HCT116 (cell line): Measurements from ENCODE around the gene TNRC6B. TPM values are rescaled to one million over a fixed set of nuclear protein-coding genes. Genes with fewer than 3 reads are reported as not detected.

Experiments
- ATAC-seq: fragments of 200-7000 bp; cut with Tn5 transposase; 2 replicates; pipeline ENCODE4 v1.9.1; 2020; ENCODE audit warnings: mild to moderate bottlenecking, moderate library complexity
- BruUV-seq: library from RNA; stranded (reverse); fragments of 400-500 nt; replicated peaks from 2 replicates; lab custom pipeline; 2021; lab: Mats Ljungman, UMichigan
- CTCF ChIA-PET: fragments of 300-600 bp; sonication (Branson Sonifier 250); formaldehyde crosslinking; loops from one replicate; lab custom pipeline; 2021; ENCODE audit warnings: antibody characterized with exemption; lab: Charles Lee
- POLR2A ChIA-PET: fragments of 300-600, 350-600 bp; sonication (Branson Sonifier 250); formaldehyde crosslinking; loops from one replicate; lab custom pipeline; 2021; ENCODE audit warnings: antibody characterized with exemption; lab: Charles Lee
- RAD21 ChIA-PET, 2 experiments: fragments of 300-600 bp; sonication (Branson Sonifier 250); formaldehyde crosslinking; loops; one replicate each; lab custom pipeline; 2023; ENCODE audit warnings: low total read pairs in 2 of 2; ENCODE audit not compliant: uncharacterized antibody in 2 of 2, unreplicated experiment in 2 of 2, low non-redundant PET in 1 of 2; lab: Charles Lee
- DNase-seq: peaks from one replicate; pipeline ENCODE4 v3.0.0-alpha.2; 2010; ENCODE audit warnings: low read depth, low spot score
- H2AFZ ChIP-seq: fragments of 200-600 bp; shearing (Covaris generic), sonication (generic); 2 replicates; pipeline ENCODE4 v1.6.1; 2017; ENCODE audit warnings: low read depth, mixed run types, mixed read lengths, antibody characterized with exemption, low read length; ENCODE audit not compliant: poor library complexity, severe bottlenecking
- H3K27ac ChIP-seq: 2 replicates; pipeline ENCODE4 v1.5.1; 2012; ENCODE audit warnings: low read depth, low read length
- H3K27me3 ChIP-seq: fragments of 200-600 bp; sonication (generic); 2 replicates; pipeline ENCODE4 v1.6.1; 2016; ENCODE audit warnings: mixed run types, low read length, mixed read lengths; ENCODE audit not compliant: insufficient read depth
- H3K36me3 ChIP-seq, 2 experiments: fragments of 200-500 bp in 1 of 2; fragments of 200-600 bp in 1 of 2; sonication (Bioruptor generic) in 1 of 2; sonication (generic) in 1 of 2; 2 replicates each; pipeline versions ENCODE4 v1.5.1 to v1.6.1; 2014 to 2016; ENCODE audit warnings: low read length in 2 of 2, inconsistent platforms in 1 of 2, mixed read lengths in 1 of 2, mixed run types in 1 of 2; ENCODE audit not compliant: insufficient read depth in 2 of 2, control insufficient read depth in 1 of 2
- H3K4me1 ChIP-seq, 2 experiments: fragments of 200-600 bp in 1 of 2; sonication (generic) in 1 of 2; 2 replicates each; pipeline versions ENCODE4 v1.5.1 to v1.6.1; 2012 to 2017; ENCODE audit warnings: low read length in 2 of 2, inconsistent platforms in 1 of 2, mild to moderate bottlenecking in 1 of 2, mixed read lengths in 1 of 2, mixed run types in 1 of 2, moderate library complexity in 1 of 2; ENCODE audit not compliant: insufficient read depth in 2 of 2, control insufficient read depth in 1 of 2
- H3K4me2 ChIP-seq: fragments of 200-600 bp; sonication (generic); 2 replicates; pipeline ENCODE4 v1.6.1; 2017; ENCODE audit warnings: mixed run types, low read length, mixed read lengths
- H3K4me3 ChIP-seq, 2 experiments: fragments of 200-600 bp in 1 of 2; sonication (generic) in 1 of 2; replicated peaks in 1 of 2; 2 replicates each; pipeline ENCODE4 v1.5.1; 2011 to 2016; ENCODE audit warnings: low read length in 2 of 2, control low read depth in 1 of 2, low read depth in 1 of 2, mild to moderate bottlenecking in 1 of 2, mixed read lengths in 1 of 2, mixed run types in 1 of 2
- H3K79me2 ChIP-seq: fragments of 200-600 bp; sonication (generic); 2 replicates; pipeline ENCODE4 v1.6.1; 2017; ENCODE audit warnings: mild to moderate bottlenecking, mixed run types, low read length, moderate library complexity, mixed read lengths; ENCODE audit not compliant: insufficient read depth
- H3K9ac ChIP-seq: fragments of 200-600 bp; sonication (generic); 2 replicates; pipeline ENCODE4 v1.6.1; 2016; ENCODE audit warnings: low read length, mixed read lengths
- H3K9me2 ChIP-seq: fragments of 200-600 bp; sonication (generic), shearing (Covaris generic); 2 replicates; pipeline ENCODE4 v1.6.1; 2017; ENCODE audit warnings: mixed run types, mild to moderate bottlenecking, moderate library complexity; ENCODE audit not compliant: insufficient read depth
- H3K9me3 ChIP-seq, 2 experiments: fragments of 200-500 bp in 1 of 2; fragments of 200-600 bp in 1 of 2; sonication (Bioruptor generic) in 1 of 2; sonication (generic) in 1 of 2; 2 replicates each; pipeline ENCODE4 v1.6.1; 2014 to 2017; ENCODE audit warnings: low read length in 2 of 2, mixed read lengths in 2 of 2, inconsistent platforms in 1 of 2, low read depth in 1 of 2, mild to moderate bottlenecking in 1 of 2, mixed run types in 1 of 2, moderate library complexity in 1 of 2; ENCODE audit not compliant: control insufficient read depth in 1 of 2, insufficient read depth in 1 of 2
- H4K20me1 ChIP-seq: fragments of 200-600 bp; sonication (generic), shearing (Covaris generic); 2 replicates; pipeline ENCODE4 v1.6.1; 2017; ENCODE audit warnings: mixed run types, mild to moderate bottlenecking, moderate library complexity; ENCODE audit not compliant: insufficient read depth
- ATF3 ChIP-seq: IDR thresholded peaks from 2 replicates; pipeline ENCODE4 v1.6.1; 2012
- CTCF ChIP-seq, 3 experiments: fragments of 200-600 bp in 1 of 3; sonication (generic) in 1 of 3; IDR thresholded peaks in 2 of 3; conservative IDR thresholded peaks in 1 of 3; 2 replicates each; pipeline ENCODE4 v1.5.1; 2012 to 2017; ENCODE audit warnings: low read depth in 2 of 3, low read length in 2 of 3, antibody characterized with exemption in 1 of 3, borderline replicate concordance in 1 of 3, control low read depth in 1 of 3, mild to moderate bottlenecking in 1 of 3, mixed read lengths in 1 of 3, mixed run types in 1 of 3, moderate library complexity in 1 of 3; ENCODE audit not compliant: insufficient read depth in 1 of 3
- EGR1 ChIP-seq: IDR thresholded peaks from 2 replicates; pipeline ENCODE4 v1.6.1; 2012; ENCODE audit warnings: low read depth
- ELF1 ChIP-seq: IDR thresholded peaks from 2 replicates; pipeline ENCODE4 v1.6.1; 2012; ENCODE audit warnings: low read depth, borderline replicate concordance
- EZH2 ChIP-seq: fragments of 200-600 bp; sonication (generic); IDR thresholded peaks from 2 replicates; pipeline ENCODE4 v1.6.1; 2017; ENCODE audit warnings: antibody characterized with exemption, mixed run types
- POLR2AphosphoS5 ChIP-seq: IDR thresholded peaks from 2 replicates; pipeline ENCODE4 v1.6.1; 2011; ENCODE audit warnings: mild to moderate bottlenecking, low read depth, low read length, moderate library complexity
- SRF ChIP-seq: IDR thresholded peaks from 2 replicates; pipeline ENCODE4 v1.6.1; 2012; ENCODE audit warnings: low read depth
- intact Hi-C: fragments of 100-400 bp; cut with micrococcal nuclease; formaldehyde crosslinking; loops from 2 replicates; pipeline ENCODE4 v1.10.0; 2022
- total RNA-seq: library from RNA; stranded (reverse); gene quantifications from one replicate; pipeline ENCODE4 v1.2.1, GENCODE V29; 2021; ENCODE audit not compliant: unreplicated experiment

TNRC6B gene
- total RNA-seq, 1 experiment from 2014 or later: 29.8 TPM

GRCh38 chr22:40128989-40129388, 48.7 kb upstream of the TNRC6B start (continued):
- TF ChIP-seq SRF (no peak), EGR1 (no peak), POLR2AphosphoS5 (no peak), CTCF (IDR thresholded peaks at IDR 0.05 in 2 of 3, conservative IDR thresholded peaks at IDR 0.05 in 1 of 3; ENCODE audit: borderline replicate concordance in 1 of 3, insufficient read depth in 1 of 3, low read depth in 2 of 3, low read length in 2 of 3) (no peak), EZH2 (no peak), ELF1 (no peak), ATF3 (no peak)

DNA sequence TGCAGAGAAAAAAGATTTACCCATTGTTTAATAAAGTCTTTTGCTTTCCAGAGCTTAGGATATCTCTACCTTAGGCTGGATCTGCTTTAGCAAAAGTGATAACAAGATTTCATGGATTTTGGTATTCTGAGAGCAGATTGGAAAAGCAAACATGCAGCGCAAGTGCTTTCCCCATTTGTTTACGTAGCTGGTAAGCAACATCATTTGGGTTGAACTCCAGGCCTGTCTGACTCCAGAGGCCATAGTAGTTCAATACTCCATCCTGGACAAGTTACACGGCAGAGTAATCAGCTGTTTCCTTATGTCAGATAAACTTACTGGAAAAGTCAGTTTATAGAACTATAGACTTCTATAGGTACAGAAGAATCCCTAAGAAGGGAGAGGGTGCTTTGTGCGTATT, 40.6 kb upstream of the TNRC6B start:
- CTCF ChIA-PET: no interaction called here
- POLR2A ChIA-PET: interaction anchor here (1.2 kb wide), 1 partner anchor 41 kb away, joined by 4 read pairs; the partner anchor contains the start of gene TNRC6B
- ATAC-seq (no peak), DNase-seq (no peak)
- H3K4me3 ChIP-seq: no peak overlapping the region
- H3K4me2 ChIP-seq: no peak overlapping the region
- H3K9me2 ChIP-seq: no peaks in the 10 kb centered on the region
- TF ChIP-seq EZH2: no peak
- RAD21 ChIA-PET: no interaction called here
- no peaks in the 10 kb centered on the region for H4K20me1 ChIP-seq
- intact Hi-C loops: no loop called here
- H3K36me3 ChIP-seq: no peaks in the 10 kb centered on the region
- H3K4me1 ChIP-seq: no peaks in the 10 kb centered on the region
- BruUV-seq: no TSS peak
- no peak overlapping the region for H3K9ac ChIP-seq
- H3K27me3 ChIP-seq: no peaks in the 10 kb centered on the region
- H3K27ac ChIP-seq: no peak overlapping the region
- H3K9me3 ChIP-seq: no peaks in the 10 kb centered on the region
- H2AFZ ChIP-seq: no peak overlapping the region
- H3K79me2 ChIP-seq: no peaks in the 10 kb centered on the region; the same call in 1 of the 2 replicates
